Gastrocnemius medialis (tissue), 4 donors: ENCODE measurements around the gene LRRC23. TPM values are rescaled to one million over a fixed set of nuclear protein-coding genes. Genes with fewer than 3 reads are reported as not detected.

ENCODE experiments used
- ATAC-seq, 2 donors: fragments of 150-250 bp; one replicate each; pipeline ENCODE4 v1.9.1; 2016
- DNase-seq, 2 donors: peaks; one replicate each; pipeline ENCODE4 v3.0.0-alpha.2; 2019
- H3K27ac ChIP-seq, 4 donors: fragments of 200-600 bp; sonication (generic); 1 replicate in 1 of 4; 2 replicates in 3 of 4; pipeline ENCODE4 v1.5.1; 2016 to 2018; ENCODE audit warnings: mild to moderate bottlenecking in 2 of 4, moderate library complexity in 1 of 4
- H3K27me3 ChIP-seq, 3 donors: fragments of 200-600 bp; sonication (generic) in 2 of 3; 1 replicate in 1 of 3; 2 replicates in 2 of 3; pipeline versions ENCODE4 v1.5.1 to v1.6.0; 2016 to 2019; ENCODE audit warnings: mild to moderate bottlenecking in 1 of 3, moderate library complexity in 1 of 3
- H3K36me3 ChIP-seq, 2 donors: fragments of 200-600 bp; sonication (generic) in 1 of 2; one replicate each; pipeline ENCODE4 v1.5.1; 2017 to 2018
- H3K4me1 ChIP-seq, 2 donors: fragments of 200-600 bp; sonication (generic) in 1 of 2; one replicate each; pipeline ENCODE4 v1.5.1; 2016 to 2017; ENCODE audit warnings: mild to moderate bottlenecking in 2 of 2
- H3K4me3 ChIP-seq, 4 donors: fragments of 200-600 bp; sonication (generic) in 3 of 4; 1 replicate in 1 of 4; 2 replicates in 3 of 4; pipeline ENCODE4 v1.5.1; 2016 to 2019; ENCODE audit warnings: mild to moderate bottlenecking in 2 of 4
- H3K9me3 ChIP-seq, 3 donors: fragments of 200-600 bp; sonication (generic) in 2 of 3; 1 replicate in 1 of 3; 2 replicates in 2 of 3; pipeline ENCODE4 v1.5.1; 2016 to 2019
- CTCF ChIP-seq, 5 experiments: fragments of 450-650 bp in 3 of 5; fragments of 200-600 bp in 2 of 5; sonication (generic) in 2 of 5; IDR thresholded peaks in 4 of 5; conservative IDR thresholded peaks in 1 of 5; 1 replicate in 4 of 5; 2 replicates in 1 of 5; pipeline ENCODE4 v1.5.1; 2016 to 2019; ENCODE audit warnings: antibody characterized with exemption in 5 of 5, mild to moderate bottlenecking in 3 of 5, moderate library complexity in 3 of 5
- POLR2A ChIP-seq, 2 donors: fragments of 450-650 bp; IDR thresholded peaks; one replicate each; pipeline ENCODE4 v1.6.1; 2017; ENCODE audit warnings: antibody characterized with exemption in 2 of 2, mild to moderate bottlenecking in 2 of 2, moderate library complexity in 2 of 2
- in situ Hi-C, 4 donors: fragments of 200-750 bp; cut with MboI; loops; one replicate each; pipeline versions ENCODE4 v1.15.0 to v1.8.0; 2017; ENCODE audit warnings: low sequenced_read_pairs in 4 of 4
- intact Hi-C: fragments of 100-400 bp; cut with DNase I; formaldehyde crosslinking; loops from one replicate; pipeline ENCODE4 v1.15.1; 2023; ENCODE audit warnings: low total_unique reads
- total RNA-seq, 4 donors: library from RNA; depleted of rRNA; stranded (reverse); fragments of >200 nt; gene quantifications; one replicate each; pipeline versions ENCODE4 v1.1.0 to v1.2.3, GENCODE V29; 2016

The LRRC23 gene
- total RNA-seq, 4 donors from 2014 or later: 6.5 to 14.0 (median 11.0) TPM

DNA sequence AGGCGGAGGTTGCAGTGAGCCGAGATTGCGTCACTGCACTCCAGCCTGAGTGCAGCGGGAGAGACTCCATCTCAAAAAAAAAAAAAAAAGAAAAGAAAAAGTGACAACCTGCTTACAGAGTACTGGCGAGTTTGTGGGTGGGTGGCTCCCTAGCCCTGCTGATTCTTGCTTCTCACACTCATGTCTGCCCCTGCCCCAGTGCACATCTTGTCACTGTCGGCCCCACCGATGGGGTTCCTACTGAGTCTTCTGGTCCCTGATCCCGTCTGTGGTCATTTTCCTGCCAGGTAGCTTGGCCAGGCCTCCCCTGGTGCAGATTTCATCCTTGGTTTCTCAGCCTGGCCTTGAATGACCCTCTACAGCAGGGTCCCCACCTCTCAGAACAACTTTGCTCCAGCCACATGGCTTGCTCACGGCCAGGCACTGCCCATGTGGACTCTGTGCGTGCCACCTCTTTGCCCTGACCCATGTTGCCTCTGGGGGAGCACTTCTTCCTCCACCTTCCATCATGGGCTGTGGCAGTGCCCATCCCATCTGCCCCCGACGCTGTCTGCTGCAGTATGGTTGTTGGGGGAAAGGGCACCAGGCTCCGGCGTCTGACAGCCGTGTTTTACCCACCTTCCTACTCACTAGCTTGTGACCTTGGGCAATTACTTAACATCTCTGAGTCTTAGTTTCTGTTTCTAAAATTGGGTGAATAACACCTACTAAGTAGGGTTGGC lies 44.4 kb downstream of the LRRC23 start:
- H3K36me3 ChIP-seq: peaks cover 0 to 17% of the 10 kb centered on the region in 2 donors
- intact Hi-C loops: no loop called here
- TF ChIP-seq CTCF (IDR thresholded peaks at IDR 0.05 in 4 of 5, conservative IDR thresholded peaks at IDR 0.05 in 1 of 5): no peak
- no peak for TF ChIP-seq POLR2A (IDR thresholded peaks at IDR 0.05)
- H3K27ac ChIP-seq: no peak overlapping the region
- H3K9me3 ChIP-seq: no peaks in the 10 kb centered on the region
- ATAC-seq (no peak), DNase-seq (no peak)
- H3K4me3 ChIP-seq: no peak overlapping the region
- in situ Hi-C loops: loop anchor here in 2 of 4 donors (10.0 to 25.0 kb wide), 2 partner anchors 163 to 166 kb away; partner anchors contain the start of gene C1RL (in 1 of the 2)
- H3K4me1 ChIP-seq: peaks cover 9 to 21% of the 10 kb centered on the region in 2 donors
- H3K27me3 ChIP-seq: no peaks in the 10 kb centered on the region

DNA sequence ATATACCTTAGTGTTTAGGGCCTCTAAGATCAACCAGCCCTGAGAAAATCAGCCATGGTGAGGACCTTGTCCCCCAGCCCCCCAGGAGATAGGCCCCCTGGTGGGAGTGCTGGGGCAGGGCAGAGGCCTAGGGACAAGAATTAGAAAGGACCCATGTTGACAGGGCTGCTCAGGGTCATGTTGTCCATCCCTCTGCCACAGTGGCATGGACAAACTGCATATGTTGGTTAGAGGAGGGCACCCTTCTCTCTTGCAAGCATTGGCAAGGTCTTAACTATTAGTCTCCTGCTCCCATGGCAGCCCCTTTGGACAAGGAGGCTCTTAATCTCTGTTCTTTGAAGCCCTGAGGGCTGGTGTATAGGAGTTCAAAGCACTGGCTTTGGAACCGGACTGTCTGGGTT lies 45.8 kb downstream of the LRRC23 start:
- intact Hi-C loops (no loop called here), in situ Hi-C loops (no loop called here)

GRCh38 chr12:6950811-6951540 lies 46.4 kb downstream of the LRRC23 start, which contains the start of gene PTPN6:
Gene PTPN6, plus strand, starts transcription at chr12:6951356. Its CDS starts 157 bp downstream, at chr12:6951513.
- no peak for TF ChIP-seq CTCF (IDR thresholded peaks at IDR 0.05 in 4 of 5, conservative IDR thresholded peaks at IDR 0.05 in 1 of 5)
- no peak for TF ChIP-seq POLR2A (IDR thresholded peaks at IDR 0.05)
- peak within 1 kb of the TSS in 1 of 4 donors; percentile 41 for H3K27ac ChIP-seq
- peaks cover 0 to 7% of the 10 kb centered on the region in 2 donors for H3K4me1 ChIP-seq
- H3K36me3 ChIP-seq: peaks cover 0 to 11% of the 10 kb centered on the region in 2 donors
- DNase-seq: no peak
- H3K9me3 ChIP-seq: no peaks in the 10 kb centered on the region
- no peaks in the 10 kb centered on the region for H3K27me3 ChIP-seq
- peak within 1 kb of the TSS in 1 of 4 donors; percentile 42 for H3K4me3 ChIP-seq
- in situ Hi-C loops: no loop called here
- intact Hi-C loops: no loop called here
- no peak for ATAC-seq

More for the DNA sequence above, 45.8 kb downstream of the LRRC23 start:
- peaks cover 3 to 13% of the 10 kb centered on the region in 2 donors for H3K4me1 ChIP-seq
- TF ChIP-seq POLR2A (IDR thresholded peaks at IDR 0.05) (no peak), CTCF (IDR thresholded peaks at IDR 0.05 in 4 of 5, conservative IDR thresholded peaks at IDR 0.05 in 1 of 5) (no peak)
- no peak overlapping the region for H3K27ac ChIP-seq
- H3K27me3 ChIP-seq: no peaks in the 10 kb centered on the region
- ATAC-seq (no peak), DNase-seq (no peak)
- H3K9me3 ChIP-seq: no peaks in the 10 kb centered on the region
- H3K36me3 ChIP-seq: peaks cover 0 to 17% of the 10 kb centered on the region in 2 donors
- H3K4me3 ChIP-seq: no peak overlapping the region

DNA sequence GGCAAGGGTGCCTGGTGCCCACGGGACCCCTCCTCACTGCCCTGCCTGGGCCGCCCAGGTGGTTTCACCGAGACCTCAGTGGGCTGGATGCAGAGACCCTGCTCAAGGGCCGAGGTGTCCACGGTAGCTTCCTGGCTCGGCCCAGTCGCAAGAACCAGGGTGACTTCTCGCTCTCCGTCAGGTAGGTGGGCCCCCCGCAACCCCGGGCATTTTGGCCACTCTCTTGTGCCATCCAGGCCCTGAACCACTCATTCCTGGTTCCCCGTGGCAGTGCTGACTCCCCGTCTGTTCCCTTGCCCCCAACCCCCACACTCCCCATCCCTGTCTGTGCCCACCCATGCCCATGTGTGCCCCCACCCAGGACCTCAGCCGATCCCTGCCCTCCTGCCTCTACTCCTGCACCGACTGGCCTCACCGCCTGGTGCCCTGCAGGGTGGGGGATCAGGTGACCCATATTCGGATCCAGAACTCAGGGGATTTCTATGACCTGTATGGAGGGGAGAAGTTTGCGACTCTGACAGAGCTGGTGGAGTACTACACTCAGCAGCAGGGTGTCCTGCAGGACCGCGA lies 47.0 kb downstream of the LRRC23 start:
- intact Hi-C loops (no loop called here), in situ Hi-C loops (no loop called here)
- Histone ChIP-seq H3K4me3 (peak overlapping the region in 1 of 4 donors; percentile 42), H3K36me3 (peaks cover 0 to 6% of the 10 kb centered on the region in 2 donors), H3K27ac (peak overlapping the region in 1 of 4 donors; percentile 41), H3K9me3 (no peaks in the 10 kb centered on the region), H3K27me3 (no peaks in the 10 kb centered on the region), H3K4me1 (peaks cover 0 to under 1% of the 10 kb centered on the region in 2 donors)
- DNase-seq: no peak
- ATAC-seq: no peak
- TF ChIP-seq CTCF (IDR thresholded peaks at IDR 0.05 in 4 of 5, conservative IDR thresholded peaks at IDR 0.05 in 1 of 5) (no peak), POLR2A (IDR thresholded peaks at IDR 0.05) (no peak)
